AG08396 (cell line): Measurements from ENCODE around the gene EN2.
A peak's percentile ranks its signal among the peaks of the same experiment; 100 is the strongest.

Source experiments
- DNase-seq: peaks from one replicate; pipeline ENCODE4 v3.0.0; 2012; ENCODE audit warnings: low spot score, mixed read lengths

EN2 gene

DNA sequence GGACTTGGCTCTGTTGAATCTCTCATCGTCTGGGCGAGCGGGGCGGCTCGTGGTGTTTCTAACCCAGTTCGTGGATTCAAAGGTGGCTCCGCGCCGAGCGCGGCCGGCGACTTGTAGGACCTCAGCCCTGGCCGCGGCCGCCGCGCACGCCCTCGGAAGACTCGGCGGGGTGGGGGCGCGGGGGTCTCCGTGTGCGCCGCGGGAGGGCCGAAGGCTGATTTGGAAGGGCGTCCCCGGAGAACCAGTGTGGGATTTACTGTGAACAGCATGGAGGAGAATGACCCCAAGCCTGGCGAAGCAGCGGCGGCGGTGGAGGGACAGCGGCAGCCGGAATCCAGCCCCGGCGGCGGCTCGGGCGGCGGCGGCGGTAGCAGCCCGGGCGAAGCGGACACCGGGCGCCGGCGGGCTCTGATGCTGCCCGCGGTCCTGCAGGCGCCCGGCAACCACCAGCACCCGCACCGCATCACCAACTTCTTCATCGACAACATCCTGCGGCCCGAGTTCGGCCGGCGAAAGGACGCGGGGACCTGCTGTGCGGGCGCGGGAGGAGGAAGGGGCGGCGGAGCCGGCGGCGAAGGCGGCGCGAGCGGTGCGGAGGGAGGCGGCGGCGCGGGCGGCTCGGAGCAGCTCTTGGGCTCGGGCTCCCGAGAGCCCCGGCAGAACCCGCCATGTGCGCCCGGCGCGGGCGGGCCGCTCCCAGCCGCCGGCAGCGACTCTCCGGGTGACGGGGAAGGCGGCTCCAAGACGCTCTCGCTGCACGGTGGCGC is at the start of gene EN2:
Gene EN2 (plus strand): TSS at position 19 of the 767 bp plus-strand sequence. CDS start 249 bp downstream, at position 268.
- no peak for DNase-seq

DNA sequence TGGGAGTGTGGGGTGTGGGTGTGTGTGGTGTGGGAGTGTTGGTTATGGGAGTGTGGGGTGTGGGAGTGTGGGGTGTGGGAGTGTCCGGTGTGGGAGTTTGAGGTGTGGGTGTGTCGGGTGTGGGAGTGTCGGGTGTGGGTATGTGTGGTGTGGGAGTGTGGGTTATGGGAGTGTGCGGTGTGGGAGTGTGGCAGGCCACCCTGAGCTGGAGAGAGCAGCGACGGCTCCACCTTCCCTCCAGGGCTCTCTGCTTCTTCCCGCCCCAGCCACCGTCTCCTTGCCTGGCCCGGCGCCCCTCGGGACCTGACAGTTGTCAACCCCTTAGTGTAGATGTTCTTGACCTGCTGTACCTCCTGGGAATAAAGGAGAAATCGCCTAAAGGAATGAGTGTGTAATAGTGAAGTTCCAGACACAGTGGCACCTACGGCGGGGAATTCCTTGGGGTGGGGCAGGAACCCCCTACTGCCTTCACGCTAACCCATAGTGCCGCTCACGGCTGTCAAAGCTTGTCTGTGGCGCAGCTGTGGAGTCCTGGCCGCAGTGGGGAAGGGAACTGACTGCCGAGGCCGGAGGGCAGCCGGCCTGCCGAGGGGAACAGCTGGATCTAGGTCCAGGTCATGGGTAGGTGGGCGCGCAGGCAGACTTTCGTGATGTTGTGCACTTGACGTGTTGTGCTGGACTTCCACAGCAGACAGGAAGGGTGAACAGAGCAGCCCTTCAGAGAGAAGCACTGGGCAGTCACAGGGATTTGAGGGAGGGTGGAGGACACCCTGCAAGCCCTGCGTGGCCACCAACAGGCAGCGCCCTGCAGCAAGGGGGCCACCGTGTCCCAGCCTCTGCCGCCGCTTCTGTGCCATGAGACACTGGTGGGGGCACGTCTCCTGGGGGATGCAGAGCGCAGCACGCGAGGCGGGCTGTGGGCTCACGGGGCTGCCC is 49.0 kb upstream of the EN2 start:
- no peak for DNase-seq

DNA sequence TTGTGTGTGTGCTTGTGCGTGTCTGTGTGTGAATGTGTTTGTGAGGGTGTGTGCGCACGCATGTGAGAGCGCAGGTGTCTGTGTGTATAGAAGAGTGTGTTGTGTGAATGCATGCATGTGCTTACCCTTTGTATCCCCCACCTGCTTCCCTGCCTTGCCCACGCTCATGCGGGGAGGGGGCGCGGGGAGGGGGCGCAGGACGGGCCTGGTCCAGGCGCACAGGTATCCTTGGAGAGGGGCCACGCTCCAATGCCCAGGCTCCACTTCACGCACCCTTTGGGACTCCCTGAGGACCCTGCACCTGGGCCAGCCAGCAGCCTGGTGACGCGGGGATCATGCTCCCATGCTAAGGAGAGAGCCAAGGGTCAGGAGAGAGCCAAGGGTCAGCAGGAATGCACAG is 47.9 kb upstream of the EN2 start:
- DNase-seq, result no peak

GRCh38 chr7:155410431-155410830 is 47.5 kb upstream of the EN2 start:
- DNase-seq, result no peak

DNA sequence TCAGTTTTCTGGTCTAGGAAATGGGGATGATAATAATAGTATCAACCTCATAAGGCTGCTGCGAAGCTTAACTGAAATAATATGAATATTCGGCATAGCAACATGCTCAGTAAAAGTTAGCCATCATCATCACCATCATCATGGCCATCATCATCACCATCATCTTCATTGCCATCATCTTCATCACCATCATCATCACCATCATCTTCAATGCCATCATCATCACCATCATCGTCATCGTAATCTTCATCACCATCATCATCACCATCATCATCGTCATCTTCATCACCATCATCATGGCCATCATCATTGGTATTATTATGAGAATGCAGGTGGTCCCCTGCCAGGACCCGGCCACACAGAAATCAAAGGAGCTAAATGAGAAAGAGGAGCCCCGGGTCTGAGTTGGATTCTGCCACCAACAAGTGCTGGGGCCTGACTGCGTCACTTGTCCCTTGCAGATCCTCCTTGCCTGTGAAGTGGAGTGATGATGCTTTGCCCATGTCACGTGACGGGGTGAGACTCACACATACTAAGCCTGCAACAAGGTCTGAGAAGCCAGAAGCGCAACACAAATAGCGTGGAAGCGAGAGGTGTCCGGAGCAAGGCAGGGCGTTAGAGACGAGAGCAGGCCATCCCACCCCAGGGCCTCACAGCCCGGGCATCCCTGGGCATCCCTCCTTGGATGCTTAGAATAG is 46.1 kb upstream of the EN2 start:
- DNase-seq, result no peak

DNA sequence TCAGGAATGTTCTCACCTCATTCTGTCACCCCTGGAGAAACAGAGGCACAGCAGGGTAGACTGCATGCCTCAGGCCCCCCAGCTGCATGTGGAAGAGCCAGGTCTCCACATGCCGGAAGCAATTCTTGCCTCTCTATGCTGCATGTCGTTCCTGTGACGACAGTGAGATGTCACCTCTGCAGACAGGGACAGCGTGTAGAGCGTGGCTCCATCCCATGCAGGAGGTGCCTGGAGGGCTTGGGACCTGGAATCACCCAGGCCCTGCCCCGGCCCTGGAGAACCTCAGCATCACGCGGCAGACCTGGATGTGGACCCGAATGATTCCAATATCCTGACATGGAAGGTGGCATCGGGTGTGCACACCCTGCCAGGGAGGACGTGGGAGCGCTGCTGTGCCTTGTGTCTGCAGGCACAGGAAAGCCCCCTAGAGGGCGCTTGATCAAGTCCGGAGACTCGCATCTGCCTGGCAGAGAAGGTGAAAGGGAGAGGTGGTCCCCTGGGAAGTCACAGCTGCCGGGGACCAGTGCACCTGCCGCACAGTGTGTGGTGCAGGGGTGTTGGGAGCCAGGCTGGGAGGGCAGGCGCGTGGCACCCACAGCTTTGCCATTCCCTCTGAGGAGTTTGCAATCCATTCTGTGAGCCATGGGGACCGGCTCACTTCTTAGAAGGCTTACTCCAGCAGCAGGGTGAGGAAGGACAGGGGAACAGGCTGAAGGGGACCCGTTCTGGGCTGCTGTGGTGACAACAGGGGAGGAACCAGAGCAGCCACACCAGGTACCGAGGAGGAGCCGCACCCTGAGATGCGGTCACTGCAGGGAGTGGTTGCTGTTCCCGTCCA is 45.3 kb upstream of the EN2 start:
- DNase-seq, result peak; percentile 72

DNA sequence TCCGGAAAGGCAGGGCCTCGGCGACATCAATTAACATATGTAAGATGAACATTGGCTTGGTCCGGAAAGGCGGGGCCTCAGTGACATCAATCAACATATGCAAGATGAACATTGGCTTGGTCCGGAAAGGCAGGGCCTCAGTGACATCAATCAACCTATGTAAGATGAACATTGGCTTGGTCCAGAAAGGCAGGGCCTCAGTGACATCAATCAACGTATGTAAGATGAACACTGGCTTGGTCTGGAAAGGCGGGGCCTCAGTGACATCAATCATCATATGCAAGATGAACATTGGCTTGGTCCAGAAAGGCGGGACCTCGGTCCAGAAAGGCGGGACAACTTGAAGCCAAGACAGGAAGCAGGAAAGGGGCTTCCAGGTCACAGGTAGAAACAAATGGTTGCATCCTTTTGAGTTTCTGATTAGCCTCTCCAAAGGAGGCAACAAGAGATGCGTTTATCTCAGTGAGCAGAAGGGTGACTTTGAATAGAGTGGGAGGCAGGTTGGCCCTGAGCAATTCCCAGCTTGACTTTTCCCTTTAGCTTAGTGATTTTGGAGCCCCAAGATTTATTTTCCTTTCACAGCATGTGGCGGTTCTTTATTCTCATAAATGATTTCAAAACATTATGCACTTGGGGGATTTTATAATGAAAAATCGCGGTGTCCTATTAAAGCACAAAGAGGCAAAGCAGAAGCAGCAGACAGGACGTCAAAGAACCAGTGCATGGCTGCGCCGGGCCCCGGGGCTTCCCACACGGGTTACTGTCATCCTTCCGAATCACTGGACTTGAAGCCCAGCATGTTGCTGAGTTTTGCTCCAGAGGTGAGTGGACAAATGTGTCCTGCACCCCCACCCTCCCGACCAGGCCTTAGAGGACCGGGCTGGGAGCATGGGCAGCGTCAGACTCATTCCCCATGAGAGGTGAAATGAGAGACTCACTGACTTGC is 43.1 kb upstream of the EN2 start:
- DNase-seq, result no peak

DNA sequence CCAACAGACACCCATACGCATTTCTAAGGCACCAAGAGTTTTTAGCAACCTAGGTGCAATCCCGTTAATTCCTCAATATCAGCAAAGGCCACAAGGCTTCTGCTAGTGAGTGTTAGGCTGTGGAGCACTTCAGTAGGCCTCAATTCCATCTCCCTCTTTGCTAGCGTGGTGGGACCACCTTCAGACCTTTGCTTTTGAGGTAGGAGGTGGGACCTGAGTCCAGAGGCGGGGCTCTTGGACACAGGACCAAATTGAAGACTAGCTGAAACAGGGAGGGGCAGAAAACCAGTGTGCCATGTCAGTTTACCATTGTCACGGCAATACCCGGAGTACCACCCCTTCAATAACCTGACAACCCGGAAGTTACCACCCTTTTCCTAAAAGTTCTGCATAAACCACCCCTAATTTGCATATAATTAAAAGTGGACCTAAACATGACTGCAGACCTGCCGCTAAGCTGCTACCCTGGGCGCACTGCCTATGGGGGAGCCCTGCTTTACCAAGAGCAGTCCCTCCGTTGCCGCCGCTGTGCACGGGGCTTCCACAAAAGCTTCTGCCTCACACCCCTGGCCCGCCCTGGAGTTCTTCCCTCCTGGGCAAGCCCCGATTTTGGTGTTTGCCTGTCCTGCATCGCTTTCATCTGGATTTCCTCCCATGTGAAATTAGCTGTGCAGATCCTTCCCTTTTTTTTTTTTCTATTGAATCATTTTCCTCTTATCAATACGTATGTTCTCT is 41.1 kb upstream of the EN2 start:
- DNase-seq, result no peak

DNA sequence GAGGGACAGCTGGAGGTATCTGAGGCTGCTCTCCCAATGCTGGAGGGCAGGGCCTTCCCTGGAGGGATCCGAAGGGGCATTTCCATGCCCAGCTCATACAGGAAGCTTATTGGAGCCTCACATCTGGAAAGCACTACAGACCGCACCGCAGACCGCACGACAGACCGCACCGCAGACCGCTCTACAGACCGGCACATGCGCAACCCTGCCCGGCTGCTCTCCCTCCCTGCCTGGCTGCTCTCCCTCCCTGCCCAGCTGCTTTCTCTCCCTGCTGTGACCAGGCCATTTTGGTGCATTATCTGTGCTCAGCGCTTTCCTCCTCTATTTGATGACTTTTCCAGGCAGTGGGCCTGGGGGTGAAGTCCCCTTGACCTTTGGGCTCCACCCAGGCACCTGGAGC is 39.6 kb upstream of the EN2 start:
- DNase-seq, result no peak

GRCh38 chr7:155418941-155419755 is 38.8 kb upstream of the EN2 start:
- DNase-seq, result no peak

GRCh38 chr7:155420116-155420515 is 37.8 kb upstream of the EN2 start:
- no peak for DNase-seq

DNA sequence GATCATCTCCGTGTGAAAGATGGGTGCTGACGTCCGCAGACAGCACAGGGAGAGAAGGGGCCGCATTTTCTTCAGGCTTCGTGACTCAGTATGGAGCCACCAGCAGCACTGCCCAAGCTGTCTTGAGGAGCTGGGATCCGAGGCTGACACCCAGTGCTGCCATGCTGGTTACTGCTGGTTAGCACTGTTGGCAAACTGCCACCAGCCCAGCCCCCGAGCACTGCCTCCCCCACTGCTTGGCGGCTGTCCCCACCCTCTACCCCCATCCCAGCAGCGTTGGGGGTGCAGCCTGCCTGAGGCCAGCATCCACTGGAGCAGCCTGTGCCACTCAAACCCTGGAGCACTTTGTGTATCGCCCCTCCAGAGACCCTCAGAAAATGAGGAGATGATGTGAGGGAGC is 35.8 kb upstream of the EN2 start:
- DNase-seq, result no peak

GRCh38 chr7:155422599-155423336 is 35.2 kb upstream of the EN2 start:
- no peak for DNase-seq

GRCh38 chr7:155423337-155424285 is 34.3 kb upstream of the EN2 start:
- DNase-seq, result no peak

DNA sequence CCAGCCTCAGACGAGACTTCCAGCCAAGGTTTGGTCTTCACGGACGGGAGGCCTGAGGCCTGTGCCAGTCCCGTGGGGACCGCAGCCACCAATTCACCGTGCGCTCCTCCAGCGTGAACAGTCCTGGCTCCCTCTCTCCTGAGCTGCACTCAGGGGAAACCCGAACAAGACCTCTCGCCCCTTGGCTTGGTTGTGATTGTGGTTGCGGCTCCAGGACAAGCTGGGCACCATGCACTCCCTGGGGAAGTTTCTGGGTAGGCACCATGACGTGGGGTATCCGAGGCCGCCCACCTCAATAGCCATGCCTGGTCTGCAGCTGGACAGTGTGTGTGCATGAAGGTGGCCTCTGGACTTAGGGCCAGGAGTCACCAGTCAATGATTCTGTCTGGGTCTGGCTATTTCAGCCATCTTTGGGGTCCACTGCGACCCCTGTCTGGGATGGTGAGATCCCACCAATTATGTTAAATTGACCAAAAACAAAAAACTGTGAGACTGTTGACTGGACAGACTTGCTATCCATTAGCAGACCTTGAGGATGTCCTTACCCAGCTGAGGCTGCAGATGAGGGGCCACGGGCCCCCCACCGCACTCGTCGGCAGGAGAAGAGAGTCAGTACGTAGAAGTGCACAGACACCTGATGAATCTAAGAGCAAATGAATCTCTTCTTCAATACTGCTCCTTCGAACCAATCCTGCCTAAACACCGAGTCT is 33.5 kb upstream of the EN2 start:
- no peak for DNase-seq

DNA sequence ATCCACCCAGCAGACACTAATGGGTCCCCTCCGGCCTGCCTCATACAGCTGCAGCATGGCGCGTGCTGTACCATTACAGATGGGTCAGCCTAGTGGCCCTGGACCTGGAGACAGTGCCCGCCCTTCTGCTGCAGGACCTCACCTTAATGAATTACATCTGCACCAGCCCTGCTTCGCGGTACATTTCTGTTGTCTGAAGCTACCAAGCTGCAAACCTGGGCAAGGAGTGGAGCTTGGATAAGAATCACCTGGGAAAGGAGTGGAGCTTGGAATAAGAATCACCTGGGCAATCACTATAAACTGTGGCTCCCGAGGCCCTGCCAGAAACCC is 33.0 kb upstream of the EN2 start:
- no peak for DNase-seq

DNA sequence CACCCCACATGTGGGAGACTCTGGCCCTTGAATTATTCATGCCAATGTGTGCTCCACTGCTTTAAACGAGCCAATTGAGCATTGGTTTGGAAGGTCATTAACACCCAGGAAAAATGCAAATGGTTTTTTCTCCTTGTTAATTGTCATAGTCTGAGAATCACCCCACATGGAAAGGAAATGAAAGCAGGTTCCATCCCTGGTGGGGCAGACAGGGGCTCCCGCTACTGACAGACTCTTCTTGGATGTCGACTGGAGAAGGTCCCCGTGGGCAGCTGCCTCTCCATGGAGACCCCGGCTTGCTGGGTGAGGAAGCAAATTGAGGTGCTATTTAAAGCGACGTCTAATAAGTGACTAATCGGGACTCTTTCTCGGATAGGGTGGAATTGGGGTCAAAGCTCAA is 32.0 kb upstream of the EN2 start:
- no peak for DNase-seq
